SH-SY5Y (cell line): ENCODE results near the gene TAF6.

ENCODE experiments used
- GATA2 ChIP-seq: IDR thresholded peaks from 2 replicates; pipeline ENCODE4 v1.6.1; 2011; ENCODE audit warnings: mild to moderate bottlenecking, low read depth, low read length
- GATA3 ChIP-seq: IDR thresholded peaks from 2 replicates; pipeline ENCODE4 v1.6.1; 2011; ENCODE audit warnings: low read depth, mild to moderate bottlenecking, low read length, moderate library complexity

DNA sequence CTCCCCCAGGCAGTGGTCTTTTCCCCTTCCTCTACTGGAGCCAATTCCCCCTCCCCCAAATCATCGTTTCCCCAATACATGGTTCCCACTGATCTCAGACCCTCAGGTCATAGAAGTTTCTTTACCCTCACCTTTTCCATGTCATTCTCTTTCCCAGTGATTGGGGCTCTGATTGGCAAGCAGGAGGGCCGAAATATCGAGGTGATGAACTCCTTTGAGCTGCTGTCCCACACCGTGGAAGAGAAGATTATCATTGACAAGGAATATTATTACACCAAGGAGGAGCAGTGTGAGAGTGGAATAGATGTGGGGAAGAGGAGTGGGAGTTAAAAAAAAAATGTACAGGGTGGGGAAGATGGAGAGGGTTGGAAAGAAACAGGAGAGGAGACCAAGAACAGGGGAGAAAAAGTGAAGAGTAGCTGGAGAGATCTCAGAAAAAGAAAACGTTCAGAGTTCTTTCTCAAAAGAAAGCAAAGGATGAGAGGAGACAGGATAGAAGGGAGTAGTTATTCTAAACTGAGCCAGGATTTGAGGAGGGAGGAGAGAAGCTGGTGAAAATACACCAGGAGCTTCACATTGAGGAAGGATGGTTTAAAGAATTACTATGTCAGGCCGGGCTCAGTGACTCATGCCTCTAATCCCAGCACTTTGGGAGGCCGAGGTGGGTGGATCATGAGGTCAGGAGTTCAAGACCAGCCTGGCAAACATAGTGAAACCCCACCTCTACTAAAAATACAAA, 29.5 kb downstream of the TAF6 start:
- TF ChIP-seq GATA2: no peak
- TF ChIP-seq GATA3: no peak
